Astrocyte (in vitro differentiated cells and primary cell): ENCODE data around the gene DAGLA.

Experiments used
- CTCF ChIP-seq: IDR thresholded peaks from 2 replicates; pipeline ENCODE4 v1.5.1; 2011; ENCODE audit warnings: low read depth, mild to moderate bottlenecking, inconsistent platforms, low read length, moderate library complexity; ENCODE audit not compliant: insufficient read depth
- EZH2 ChIP-seq: IDR thresholded peaks from 2 replicates; pipeline ENCODE4 v1.6.1; 2012; ENCODE audit warnings: mild to moderate bottlenecking, low read length, inconsistent platforms; ENCODE audit not compliant: insufficient read depth

- TF ChIP-seq CTCF = no peak
- TF ChIP-seq EZH2 = no peak
These were observed 85.5 kb downstream of the DAGLA start for GRCh38 chr11:61765550-61766253.
